Spleen (tissue), 7 donors: Measurements from ENCODE around the gene SLC43A1.

Experiments
- POLR2A ChIP-seq, 3 donors: fragments of 450-650 bp; IDR thresholded peaks; one replicate each; pipeline ENCODE4 v1.5.1; 2017; ENCODE audit warnings: antibody characterized with exemption in 3 of 3, mild to moderate bottlenecking in 1 of 3
- POLR2AphosphoS5 ChIP-seq, 3 donors: sonication (generic); formaldehyde crosslinking; IDR thresholded peaks; one replicate each; pipeline ENCODE4 v1.5.1; 2017; ENCODE audit warnings: antibody characterized with exemption in 3 of 3
- TF ChIP-seq, protein P1 (sequence below), 11 experiments: fragments of 200-600 bp in 7 of 11; fragments of 450-650 bp in 4 of 11; sonication (generic) in 4 of 11; IDR thresholded peaks in 8 of 11; conservative IDR thresholded peaks in 3 of 11; 1 replicate in 7 of 11; 2 replicates in 4 of 11; pipeline versions ENCODE4 v1.4.0 to v1.8.0; 2016 to 2021; ENCODE audit warnings: antibody characterized with exemption in 11 of 11, inconsistent platforms in 4 of 11, mild to moderate bottlenecking in 1 of 11
- donor health status: DM: no; HTN: no; CAD: no; lungs with moderate emphysema.
- donor health status: DM: no; HTN: no; CAD: no.
- donor health status: DM: no; HTN: no; CAD: no.

GRCh38 chr11:57504511-57504910, 11.0 kb downstream of the SLC43A1 start:
- TF ChIP-seq POLR2AphosphoS5 (IDR thresholded peaks at IDR 0.05) (no peak), POLR2A (IDR thresholded peaks at IDR 0.05) (no peak)
- TF ChIP-seq, protein P1, sequence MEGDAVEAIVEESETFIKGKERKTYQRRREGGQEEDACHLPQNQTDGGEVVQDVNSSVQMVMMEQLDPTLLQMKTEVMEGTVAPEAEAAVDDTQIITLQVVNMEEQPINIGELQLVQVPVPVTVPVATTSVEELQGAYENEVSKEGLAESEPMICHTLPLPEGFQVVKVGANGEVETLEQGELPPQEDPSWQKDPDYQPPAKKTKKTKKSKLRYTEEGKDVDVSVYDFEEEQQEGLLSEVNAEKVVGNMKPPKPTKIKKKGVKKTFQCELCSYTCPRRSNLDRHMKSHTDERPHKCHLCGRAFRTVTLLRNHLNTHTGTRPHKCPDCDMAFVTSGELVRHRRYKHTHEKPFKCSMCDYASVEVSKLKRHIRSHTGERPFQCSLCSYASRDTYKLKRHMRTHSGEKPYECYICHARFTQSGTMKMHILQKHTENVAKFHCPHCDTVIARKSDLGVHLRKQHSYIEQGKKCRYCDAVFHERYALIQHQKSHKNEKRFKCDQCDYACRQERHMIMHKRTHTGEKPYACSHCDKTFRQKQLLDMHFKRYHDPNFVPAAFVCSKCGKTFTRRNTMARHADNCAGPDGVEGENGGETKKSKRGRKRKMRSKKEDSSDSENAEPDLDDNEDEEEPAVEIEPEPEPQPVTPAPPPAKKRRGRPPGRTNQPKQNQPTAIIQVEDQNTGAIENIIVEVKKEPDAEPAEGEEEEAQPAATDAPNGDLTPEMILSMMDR (IDR thresholded peaks at IDR 0.05 in 8 of 11, conservative IDR thresholded peaks at IDR 0.05 in 3 of 11): no peak
